Measurements from ENCODE around the gene TGFB2. TPM values are rescaled to one million over a fixed set of nuclear protein-coding genes. Genes with fewer than 3 reads are reported as not detected.

TGFB2 gene
- total and polyA plus RNA-seq, 4 donors = 0.21 to 0.75 (median 0.41) TPM

- Histone ChIP-seq H3K9me3 (ENCODE audit: control insufficient read depth in 4 of 4, low read length in 3 of 4) (no peaks in the 10 kb centered on the region), H3K4me3 (ENCODE audit: low read depth in 1 of 3, low read length in 3 of 3) (no peak overlapping the region), H3K9ac (ENCODE audit: low read depth in 1 of 2, low read length in 2 of 2) (no peak overlapping the region), H3K36me3 (ENCODE audit: control insufficient read depth in 4 of 4, insufficient read depth in 3 of 4, low read depth in 1 of 4, low read length in 3 of 4) (no peaks in the 10 kb centered on the region), H3K27me3 (ENCODE audit: control insufficient read depth in 4 of 4, insufficient read depth in 4 of 4, low read length in 3 of 4) (no peaks in the 10 kb centered on the region), H3K27ac (ENCODE audit: low read depth in 1 of 2, low read length in 2 of 2) (no peak overlapping the region), H3K4me1 (ENCODE audit: control insufficient read depth in 4 of 4, insufficient read depth in 4 of 4, low read length in 3 of 4) (no peaks in the 10 kb centered on the region)
- no peak for DNase-seq (ENCODE audit: low spot score)
- TF ChIP-seq HNF4A (conservative IDR thresholded peaks at IDR 0.05) (no peak), FOXA1 (IDR thresholded peaks at IDR 0.05) (no peak), EGR1 (IDR thresholded peaks at IDR 0.05; ENCODE audit: low read depth in 2 of 2) (no peak), GABPA (IDR thresholded peaks at IDR 0.05 in 1 of 2, conservative IDR thresholded peaks at IDR 0.05 in 1 of 2) (no peak), HNF4G (IDR thresholded peaks at IDR 0.05) (no peak), RAD21 (IDR thresholded peaks at IDR 0.05) (no peak), JUND (IDR thresholded peaks at IDR 0.05) (no peak), ATF3 (IDR thresholded peaks at IDR 0.05) (no peak), TAF1 (conservative IDR thresholded peaks at IDR 0.05) (no peak), ZBTB33 (IDR thresholded peaks at IDR 0.05) (no peak), YY1 (IDR thresholded peaks at IDR 0.05) (no peak), CTCF (IDR thresholded peaks at IDR 0.05; ENCODE audit: low read depth, low read length, missing input control) (no peak), RXRA (IDR thresholded peaks at IDR 0.05) (no peak), MAX (IDR thresholded peaks at IDR 0.05) (no peak), FOXA2 (IDR thresholded peaks at IDR 0.05) (no peak), NR2F2 (IDR thresholded peaks at IDR 0.05) (no peak)
- 84% methylated on average over 1 of the region's 1 CpG for WGBS
Measured at GRCh38 chr1:218431476-218431875, 86.3 kb downstream of the TGFB2 start.

GRCh38 chr1:218433744-218434143 lies 88.6 kb downstream of the TGFB2 start:
- TF ChIP-seq FOXA1 (IDR thresholded peaks at IDR 0.05) (no peak), NR2F2 (IDR thresholded peaks at IDR 0.05) (no peak), TAF1 (conservative IDR thresholded peaks at IDR 0.05) (no peak), MAX (IDR thresholded peaks at IDR 0.05) (no peak), ZBTB33 (IDR thresholded peaks at IDR 0.05) (no peak), JUND (IDR thresholded peaks at IDR 0.05) (no peak), FOXA2 (IDR thresholded peaks at IDR 0.05) (no peak), GABPA (IDR thresholded peaks at IDR 0.05 in 1 of 2, conservative IDR thresholded peaks at IDR 0.05 in 1 of 2) (no peak), HNF4A (conservative IDR thresholded peaks at IDR 0.05) (no peak), CTCF (IDR thresholded peaks at IDR 0.05; ENCODE audit: low read depth, low read length, missing input control) (no peak), REST (IDR thresholded peaks at IDR 0.05) (no peak), HNF4G (IDR thresholded peaks at IDR 0.05) (no peak), RXRA (IDR thresholded peaks at IDR 0.05) (no peak), EGR1 (IDR thresholded peaks at IDR 0.05; ENCODE audit: low read depth in 2 of 2) (no peak)
- Histone ChIP-seq H3K4me3 (ENCODE audit: low read depth in 1 of 3, low read length in 3 of 3) (no peak overlapping the region), H3K36me3 (ENCODE audit: control insufficient read depth in 4 of 4, insufficient read depth in 3 of 4, low read depth in 1 of 4, low read length in 3 of 4) (no peaks in the 10 kb centered on the region), H3K9me3 (ENCODE audit: control insufficient read depth in 4 of 4, low read length in 3 of 4) (no peaks in the 10 kb centered on the region), H3K4me1 (ENCODE audit: control insufficient read depth in 4 of 4, insufficient read depth in 4 of 4, low read length in 3 of 4) (no peaks in the 10 kb centered on the region), H3K27ac (ENCODE audit: low read depth in 1 of 2, low read length in 2 of 2) (no peak overlapping the region), H3K27me3 (ENCODE audit: control insufficient read depth in 4 of 4, insufficient read depth in 4 of 4, low read length in 3 of 4) (no peaks in the 10 kb centered on the region), H3K9ac (ENCODE audit: low read depth in 1 of 2, low read length in 2 of 2) (no peak overlapping the region)
- DNase-seq (ENCODE audit: low spot score) = no peak
- 97% methylated on average over 2 of the region's 2 CpGs for WGBS

Data from liver (tissue), 9 donors.